ENCODE measurements around the gene CHST11. TPM values are rescaled to one million over a fixed set of nuclear protein-coding genes. Genes with fewer than 3 reads are reported as not detected.

The CHST11 gene
- total RNA-seq, 4 donors from 2014 or later = 2.1 to 7.3 (median 4.9) TPM

DNA sequence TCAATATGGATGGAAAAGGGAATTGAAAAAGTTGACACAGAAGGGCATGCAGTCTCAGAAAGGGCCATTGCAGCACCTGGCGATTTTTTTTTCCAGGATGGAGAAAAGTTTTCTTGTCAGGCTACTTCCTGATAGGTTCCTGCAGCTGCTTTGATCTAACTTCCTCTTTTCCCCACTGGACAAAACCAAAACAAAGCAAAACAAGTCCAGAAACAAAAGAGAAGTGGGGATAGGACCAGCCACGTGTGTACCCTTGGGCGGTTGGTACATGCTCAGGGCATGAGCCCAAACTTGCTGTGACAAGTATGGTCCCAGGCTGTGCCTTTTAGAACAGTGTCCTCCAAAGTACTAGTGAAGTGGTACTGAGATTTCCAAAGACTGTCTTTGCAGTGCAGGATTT is 89.8 kb downstream of the CHST11 start:
- no peak overlapping the region for H3K4me3 ChIP-seq (ENCODE audit: low read depth, poor library complexity, severe bottlenecking)
- no peak for DNase-seq (ENCODE audit: low spot score in 2 of 2)
- WGBS, 2 donors = 30 to 38% methylated on average over 3 of the region's 3 CpGs
- TF ChIP-seq, protein P1, sequence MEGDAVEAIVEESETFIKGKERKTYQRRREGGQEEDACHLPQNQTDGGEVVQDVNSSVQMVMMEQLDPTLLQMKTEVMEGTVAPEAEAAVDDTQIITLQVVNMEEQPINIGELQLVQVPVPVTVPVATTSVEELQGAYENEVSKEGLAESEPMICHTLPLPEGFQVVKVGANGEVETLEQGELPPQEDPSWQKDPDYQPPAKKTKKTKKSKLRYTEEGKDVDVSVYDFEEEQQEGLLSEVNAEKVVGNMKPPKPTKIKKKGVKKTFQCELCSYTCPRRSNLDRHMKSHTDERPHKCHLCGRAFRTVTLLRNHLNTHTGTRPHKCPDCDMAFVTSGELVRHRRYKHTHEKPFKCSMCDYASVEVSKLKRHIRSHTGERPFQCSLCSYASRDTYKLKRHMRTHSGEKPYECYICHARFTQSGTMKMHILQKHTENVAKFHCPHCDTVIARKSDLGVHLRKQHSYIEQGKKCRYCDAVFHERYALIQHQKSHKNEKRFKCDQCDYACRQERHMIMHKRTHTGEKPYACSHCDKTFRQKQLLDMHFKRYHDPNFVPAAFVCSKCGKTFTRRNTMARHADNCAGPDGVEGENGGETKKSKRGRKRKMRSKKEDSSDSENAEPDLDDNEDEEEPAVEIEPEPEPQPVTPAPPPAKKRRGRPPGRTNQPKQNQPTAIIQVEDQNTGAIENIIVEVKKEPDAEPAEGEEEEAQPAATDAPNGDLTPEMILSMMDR (IDR thresholded peaks at IDR 0.05) = no peak
- no peak for TF ChIP-seq POLR2A (IDR thresholded peaks at IDR 0.05)
- intact Hi-C loops (cut with DNase I; ENCODE audit: low total_unique reads) = no loop called here

DNA sequence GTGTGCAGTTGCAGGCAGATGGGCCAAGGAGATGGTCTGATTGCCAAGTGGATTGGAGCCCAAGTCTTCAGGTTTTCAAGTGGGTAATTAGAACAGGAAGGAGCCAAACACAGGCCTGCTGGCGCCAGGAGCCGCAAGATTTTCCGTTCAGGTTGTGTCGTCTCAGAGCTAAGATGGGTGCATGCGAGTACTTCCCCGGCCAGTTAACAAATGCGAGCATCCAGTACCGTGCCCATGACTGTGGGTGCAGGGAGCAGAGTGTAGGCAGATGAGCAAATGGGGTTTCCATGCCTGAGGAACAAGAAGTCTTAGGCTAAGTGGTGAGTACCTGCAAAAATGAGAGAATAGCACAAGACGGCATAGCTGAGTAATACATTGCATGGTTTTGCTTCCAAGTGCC is 90.5 kb downstream of the CHST11 start:
- 51 to 62% methylated on average over 9 of the region's 9 CpGs for WGBS, 2 donors
- no peak for TF ChIP-seq POLR2A (IDR thresholded peaks at IDR 0.05)
- TF ChIP-seq, protein P1 (IDR thresholded peaks at IDR 0.05) = no peak
- intact Hi-C loops (cut with DNase I; ENCODE audit: low total_unique reads) = no loop called here
- H3K4me3 ChIP-seq (ENCODE audit: low read depth, poor library complexity, severe bottlenecking) = no peak overlapping the region
- no peak for DNase-seq (ENCODE audit: low spot score in 2 of 2)

DNA sequence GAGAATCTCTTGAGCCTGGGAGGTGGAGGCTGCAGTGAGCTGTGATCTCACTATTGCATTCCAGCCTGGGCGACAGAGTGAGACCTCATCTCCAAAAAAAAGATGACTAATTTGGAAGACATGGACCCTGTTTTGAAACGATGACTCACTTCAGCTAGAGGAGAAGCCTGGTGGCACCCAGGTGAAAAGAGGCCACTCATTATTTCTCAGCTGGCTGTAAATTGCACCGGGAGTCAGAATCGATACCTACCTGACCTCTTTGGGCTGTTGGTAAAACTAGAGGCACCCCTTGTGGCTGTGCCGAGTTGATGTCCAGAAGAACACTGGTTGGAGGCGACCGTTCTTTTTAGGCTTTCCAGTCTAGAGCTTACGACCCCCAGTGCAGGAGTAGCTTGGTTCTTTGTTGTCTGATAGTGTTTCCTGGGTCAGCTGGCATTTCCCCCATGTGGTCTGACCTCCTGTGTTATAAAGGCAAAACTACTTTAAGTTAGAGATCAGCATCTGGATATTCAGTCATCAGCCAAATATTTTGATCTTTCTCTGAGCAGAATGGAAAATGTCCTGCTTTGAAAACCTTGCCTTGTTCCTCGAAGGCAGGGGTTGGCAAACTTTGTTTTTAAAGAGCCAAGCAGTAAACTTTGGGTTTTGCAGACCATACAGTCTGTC is 93.2 kb downstream of the CHST11 start:
- intact Hi-C loops (cut with DNase I; ENCODE audit: low total_unique reads) = no loop called here
- no peak overlapping the region for H3K4me3 ChIP-seq (ENCODE audit: low read depth, poor library complexity, severe bottlenecking)
- WGBS, 2 donors = 78 to 79% methylated on average over 9 of the region's 9 CpGs
- DNase-seq (ENCODE audit: low spot score in 2 of 2) = no peak
- TF ChIP-seq, protein P1 (IDR thresholded peaks at IDR 0.05) = no peak
- no peak for TF ChIP-seq POLR2A (IDR thresholded peaks at IDR 0.05)

DNA sequence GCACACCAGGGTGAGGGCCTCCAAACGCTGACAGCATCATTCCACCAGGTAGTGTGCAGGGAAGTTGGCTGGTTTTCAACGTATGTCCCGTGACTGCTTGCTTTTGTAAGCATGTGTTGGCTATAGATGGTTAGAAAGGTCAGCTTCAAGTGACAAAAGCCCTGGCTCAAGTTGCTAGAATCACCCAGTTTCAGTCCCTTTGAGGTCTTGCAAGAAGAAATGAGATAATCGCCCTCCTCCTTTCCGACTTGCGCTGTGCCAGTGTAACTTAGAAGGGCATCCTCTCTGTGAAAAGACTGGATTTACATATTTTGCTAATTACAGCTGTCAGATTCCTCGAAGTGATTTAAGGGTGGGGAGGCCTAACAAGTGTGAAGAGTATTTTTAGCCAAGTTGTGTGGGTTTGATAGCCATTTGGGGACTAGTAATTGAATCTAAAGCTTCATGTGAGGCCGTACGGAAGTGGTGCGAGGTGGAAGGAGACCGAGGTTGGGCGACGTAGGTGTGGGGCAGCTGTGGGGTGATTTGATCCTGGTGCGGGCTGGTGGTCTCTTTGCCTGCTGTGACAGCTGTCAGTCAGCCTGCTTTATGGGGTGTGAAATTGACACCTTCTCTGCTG is 94.7 kb downstream of the CHST11 start:
- no peak overlapping the region for H3K4me3 ChIP-seq (ENCODE audit: low read depth, poor library complexity, severe bottlenecking)
- 77 to 82% methylated on average over 14 of the region's 14 CpGs for WGBS, 2 donors
- TF ChIP-seq, protein P1 (IDR thresholded peaks at IDR 0.05) = no peak
- no peak for TF ChIP-seq POLR2A (IDR thresholded peaks at IDR 0.05)
- DNase-seq (ENCODE audit: low spot score in 2 of 2) = no peak
- intact Hi-C loops (cut with DNase I; ENCODE audit: low total_unique reads) = no loop called here

DNA sequence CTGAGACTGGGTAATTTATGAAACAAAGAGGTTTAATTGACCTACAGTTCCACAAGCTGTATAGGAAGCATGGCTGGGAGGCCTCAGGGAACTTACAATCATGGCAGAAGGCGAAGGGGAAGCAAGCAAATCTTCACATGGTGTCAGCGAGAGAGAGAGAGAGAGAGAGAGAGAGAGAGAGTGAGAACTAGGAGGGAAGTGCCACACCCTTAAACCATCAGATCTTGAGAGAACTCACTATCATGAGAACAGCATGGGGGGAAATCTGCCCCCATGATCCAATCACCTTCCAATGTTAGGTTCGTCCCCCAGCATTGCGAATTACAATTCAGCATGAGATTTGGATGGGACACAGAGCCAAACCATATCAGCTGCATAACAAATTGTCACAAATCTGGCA is 96.7 kb downstream of the CHST11 start:
- no peak for DNase-seq (ENCODE audit: low spot score in 2 of 2)
- TF ChIP-seq POLR2A (IDR thresholded peaks at IDR 0.05) = no peak
- TF ChIP-seq, protein P1 (IDR thresholded peaks at IDR 0.05) = no peak
- no peak overlapping the region for H3K4me3 ChIP-seq (ENCODE audit: low read depth, poor library complexity, severe bottlenecking)
- intact Hi-C loops (cut with DNase I; ENCODE audit: low total_unique reads) = no loop called here
- WGBS, 2 donors = 90 to 94% methylated on average over 4 of the region's 4 CpGs
